ENCODE measurements around the gene TUT7.

TUT7 gene

DNA sequence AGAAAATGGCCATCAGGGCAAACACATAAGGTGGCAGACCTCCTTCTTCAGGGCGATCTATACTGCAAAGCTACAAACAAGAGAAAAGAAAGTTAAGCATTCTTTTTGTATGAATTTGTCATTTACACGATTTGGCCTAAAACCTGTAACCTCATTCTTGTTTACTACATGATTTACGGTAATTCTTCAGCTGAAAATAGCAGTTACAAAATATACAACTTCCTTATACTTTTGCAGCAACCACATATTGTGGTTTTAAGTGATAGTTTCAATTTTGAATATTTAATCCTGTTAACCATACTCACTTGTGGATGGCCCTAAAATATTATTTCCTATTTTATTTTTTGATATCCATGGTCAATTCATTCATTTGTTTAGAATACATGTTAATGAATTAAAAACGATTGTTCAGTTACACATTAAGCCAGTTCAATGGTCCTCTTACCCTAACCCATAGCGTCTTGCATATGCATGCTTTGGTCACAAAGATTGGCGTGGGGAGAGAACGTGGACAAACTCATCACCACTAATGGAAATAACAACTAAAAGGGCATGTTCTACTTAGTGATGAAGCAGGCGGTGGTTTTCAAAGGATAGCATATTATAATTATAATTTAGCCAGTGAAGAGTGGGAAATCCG is 16.6 kb downstream of the TUT7 start:
- DNase-seq (ENCODE audit: low read depth): no peak
- no peak overlapping the region for H3K4me3 ChIP-seq (ENCODE audit: control insufficient read depth, low read depth, low read length)
- TF ChIP-seq, protein P1, sequence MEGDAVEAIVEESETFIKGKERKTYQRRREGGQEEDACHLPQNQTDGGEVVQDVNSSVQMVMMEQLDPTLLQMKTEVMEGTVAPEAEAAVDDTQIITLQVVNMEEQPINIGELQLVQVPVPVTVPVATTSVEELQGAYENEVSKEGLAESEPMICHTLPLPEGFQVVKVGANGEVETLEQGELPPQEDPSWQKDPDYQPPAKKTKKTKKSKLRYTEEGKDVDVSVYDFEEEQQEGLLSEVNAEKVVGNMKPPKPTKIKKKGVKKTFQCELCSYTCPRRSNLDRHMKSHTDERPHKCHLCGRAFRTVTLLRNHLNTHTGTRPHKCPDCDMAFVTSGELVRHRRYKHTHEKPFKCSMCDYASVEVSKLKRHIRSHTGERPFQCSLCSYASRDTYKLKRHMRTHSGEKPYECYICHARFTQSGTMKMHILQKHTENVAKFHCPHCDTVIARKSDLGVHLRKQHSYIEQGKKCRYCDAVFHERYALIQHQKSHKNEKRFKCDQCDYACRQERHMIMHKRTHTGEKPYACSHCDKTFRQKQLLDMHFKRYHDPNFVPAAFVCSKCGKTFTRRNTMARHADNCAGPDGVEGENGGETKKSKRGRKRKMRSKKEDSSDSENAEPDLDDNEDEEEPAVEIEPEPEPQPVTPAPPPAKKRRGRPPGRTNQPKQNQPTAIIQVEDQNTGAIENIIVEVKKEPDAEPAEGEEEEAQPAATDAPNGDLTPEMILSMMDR (IDR thresholded peaks at IDR 0.05; ENCODE audit: control insufficient read depth, insufficient read depth, low read depth, low read length, missing control alignments): no peak

- H3K4me3 ChIP-seq (ENCODE audit: control insufficient read depth, low read depth, low read length): no peak overlapping the region
Observed at GRCh38 chr9:86336058-86336457, 18.2 kb downstream of the TUT7 start.

GRCh38 chr9:86333651-86334050 is 20.6 kb downstream of the TUT7 start:
- TF ChIP-seq, protein P1 (IDR thresholded peaks at IDR 0.05; ENCODE audit: control insufficient read depth, insufficient read depth, low read depth, low read length, missing control alignments): no peak
- DNase-seq (ENCODE audit: low read depth): no peak
- no peak overlapping the region for H3K4me3 ChIP-seq (ENCODE audit: control insufficient read depth, low read depth, low read length)

More at GRCh38 chr9:86336058-86336457, 18.2 kb downstream of the TUT7 start:
- no peak for DNase-seq (ENCODE audit: low read depth)
- TF ChIP-seq, protein P1 (IDR thresholded peaks at IDR 0.05; ENCODE audit: control insufficient read depth, insufficient read depth, low read depth, low read length, missing control alignments): no peak

DNA sequence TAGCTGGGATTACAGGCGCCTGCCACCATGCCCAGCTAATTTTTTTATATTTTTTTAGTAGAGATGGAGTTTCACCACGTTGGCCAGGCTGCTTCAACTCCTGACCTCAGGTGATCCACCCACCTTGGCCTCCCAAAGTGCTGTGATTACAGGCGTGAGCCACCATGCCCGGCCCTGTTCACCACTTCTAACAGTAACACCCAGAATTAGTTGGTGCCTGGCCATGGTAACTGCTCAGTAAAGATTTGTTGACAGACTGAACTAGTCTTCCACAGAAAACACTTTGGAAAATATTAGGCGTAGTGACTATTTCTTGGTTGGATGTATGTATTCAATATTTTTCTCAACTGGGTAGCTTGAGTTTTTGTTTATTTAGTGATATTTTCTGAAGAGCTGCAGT is 24.0 kb downstream of the TUT7 start:
- TF ChIP-seq, protein P1 (IDR thresholded peaks at IDR 0.05; ENCODE audit: control insufficient read depth, insufficient read depth, low read depth, low read length, missing control alignments): no peak
- DNase-seq (ENCODE audit: low read depth): no peak
- H3K4me3 ChIP-seq (ENCODE audit: control insufficient read depth, low read depth, low read length): no peak overlapping the region

- TF ChIP-seq, protein P1 (IDR thresholded peaks at IDR 0.05; ENCODE audit: control insufficient read depth, insufficient read depth, low read depth, low read length, missing control alignments): no peak
- H3K4me3 ChIP-seq (ENCODE audit: control insufficient read depth, low read depth, low read length): no peak overlapping the region
- no peak for DNase-seq (ENCODE audit: low read depth)
Observed at GRCh38 chr9:86329649-86330048, 24.6 kb downstream of the TUT7 start.

GRCh38 chr9:86328156-86328555 is 26.1 kb downstream of the TUT7 start:
- H3K4me3 ChIP-seq (ENCODE audit: control insufficient read depth, low read depth, low read length): no peak overlapping the region
- DNase-seq (ENCODE audit: low read depth): no peak
- TF ChIP-seq, protein P1 (IDR thresholded peaks at IDR 0.05; ENCODE audit: control insufficient read depth, insufficient read depth, low read depth, low read length, missing control alignments): no peak
